AG09309 (cell line): ENCODE results near the gene ARHGEF17.
A peak's percentile ranks its signal among the peaks of the same experiment; 100 is the strongest.

Experiments used
- DNase-seq: peaks from one replicate; pipeline ENCODE4 v3.0.0-alpha.2; 2010; ENCODE audit warnings: low read depth
- H3K4me3 ChIP-seq: 2 replicates; pipeline ENCODE4 v1.5.1; 2011; ENCODE audit warnings: mild to moderate bottlenecking, low read depth, low read length, moderate library complexity; ENCODE audit not compliant: control insufficient read depth
- TF ChIP-seq, protein P1 (sequence below): IDR thresholded peaks from 2 replicates; pipeline ENCODE4 v1.5.1; 2011; ENCODE audit warnings: mild to moderate bottlenecking, low read depth, low read length, inconsistent platforms; ENCODE audit not compliant: insufficient read depth, control insufficient read depth; ENCODE audit errors: missing control alignments

ARHGEF17 gene

DNA sequence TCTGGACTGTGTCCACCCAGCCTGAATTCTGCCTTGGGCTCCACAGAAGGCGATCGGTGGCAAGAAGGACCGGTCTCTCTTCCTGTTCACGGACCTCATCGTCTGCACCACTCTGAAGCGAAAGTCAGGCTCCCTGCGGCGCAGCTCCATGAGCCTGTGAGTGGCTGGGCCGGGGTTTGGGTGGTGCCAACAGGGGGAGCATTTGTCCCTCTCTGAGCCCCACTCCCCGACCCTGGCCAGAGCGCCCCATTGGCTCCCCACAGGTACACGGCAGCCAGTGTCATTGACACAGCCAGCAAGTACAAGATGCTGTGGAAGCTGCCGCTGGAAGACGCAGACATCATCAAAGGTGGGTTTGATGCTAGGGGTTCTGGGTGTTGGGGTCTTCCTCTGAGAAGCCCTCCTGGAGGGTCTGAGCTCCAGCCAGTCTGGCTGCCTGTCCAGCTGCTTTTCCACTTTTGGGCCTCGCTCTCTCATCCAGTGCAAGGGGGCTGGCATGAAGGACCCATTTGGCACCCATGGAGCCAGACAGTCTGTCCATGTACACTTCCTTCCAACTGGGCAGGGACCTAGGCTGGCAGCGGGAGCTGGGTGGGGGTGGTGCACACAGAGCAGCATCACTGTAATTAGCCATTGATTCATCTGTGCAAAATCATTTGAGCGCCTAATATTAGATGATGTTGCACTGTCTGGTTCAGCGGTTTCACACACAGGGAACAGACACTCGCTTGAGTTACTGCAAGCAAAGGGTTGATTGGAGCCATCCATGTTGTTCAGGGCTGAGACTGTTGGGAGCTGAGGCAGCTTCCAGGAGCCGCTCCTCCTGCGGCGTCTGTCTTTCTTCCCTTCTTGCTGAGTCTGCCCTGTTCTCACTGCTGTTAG lies 49.1 kb downstream of the ARHGEF17 start:
- DNase-seq = no peak
- H3K4me3 ChIP-seq = no peak overlapping the region
- TF ChIP-seq, protein P1, sequence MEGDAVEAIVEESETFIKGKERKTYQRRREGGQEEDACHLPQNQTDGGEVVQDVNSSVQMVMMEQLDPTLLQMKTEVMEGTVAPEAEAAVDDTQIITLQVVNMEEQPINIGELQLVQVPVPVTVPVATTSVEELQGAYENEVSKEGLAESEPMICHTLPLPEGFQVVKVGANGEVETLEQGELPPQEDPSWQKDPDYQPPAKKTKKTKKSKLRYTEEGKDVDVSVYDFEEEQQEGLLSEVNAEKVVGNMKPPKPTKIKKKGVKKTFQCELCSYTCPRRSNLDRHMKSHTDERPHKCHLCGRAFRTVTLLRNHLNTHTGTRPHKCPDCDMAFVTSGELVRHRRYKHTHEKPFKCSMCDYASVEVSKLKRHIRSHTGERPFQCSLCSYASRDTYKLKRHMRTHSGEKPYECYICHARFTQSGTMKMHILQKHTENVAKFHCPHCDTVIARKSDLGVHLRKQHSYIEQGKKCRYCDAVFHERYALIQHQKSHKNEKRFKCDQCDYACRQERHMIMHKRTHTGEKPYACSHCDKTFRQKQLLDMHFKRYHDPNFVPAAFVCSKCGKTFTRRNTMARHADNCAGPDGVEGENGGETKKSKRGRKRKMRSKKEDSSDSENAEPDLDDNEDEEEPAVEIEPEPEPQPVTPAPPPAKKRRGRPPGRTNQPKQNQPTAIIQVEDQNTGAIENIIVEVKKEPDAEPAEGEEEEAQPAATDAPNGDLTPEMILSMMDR = no peak

DNA sequence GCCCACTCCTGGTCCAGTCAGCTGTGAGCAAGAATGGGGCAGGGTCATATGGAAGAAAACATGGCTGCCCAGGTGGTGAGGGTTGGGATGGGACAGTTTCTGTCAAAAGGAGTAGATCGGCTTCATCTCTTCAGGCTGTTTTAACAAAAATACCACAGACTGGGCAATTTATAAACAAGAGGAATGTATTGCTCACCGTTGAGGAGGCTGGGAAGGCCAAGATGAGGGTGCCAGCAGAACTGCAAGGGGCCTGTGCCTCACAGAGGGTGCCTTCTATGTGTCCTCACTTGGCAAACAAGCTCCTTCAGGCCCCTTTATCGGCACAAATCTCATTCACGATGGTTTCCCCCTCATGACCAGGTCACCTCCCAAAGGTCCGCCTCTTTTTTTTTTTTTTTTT lies 50.0 kb downstream of the ARHGEF17 start:
- no peak for DNase-seq
- H3K4me3 ChIP-seq = no peak overlapping the region
- TF ChIP-seq, protein P1 = no peak

DNA sequence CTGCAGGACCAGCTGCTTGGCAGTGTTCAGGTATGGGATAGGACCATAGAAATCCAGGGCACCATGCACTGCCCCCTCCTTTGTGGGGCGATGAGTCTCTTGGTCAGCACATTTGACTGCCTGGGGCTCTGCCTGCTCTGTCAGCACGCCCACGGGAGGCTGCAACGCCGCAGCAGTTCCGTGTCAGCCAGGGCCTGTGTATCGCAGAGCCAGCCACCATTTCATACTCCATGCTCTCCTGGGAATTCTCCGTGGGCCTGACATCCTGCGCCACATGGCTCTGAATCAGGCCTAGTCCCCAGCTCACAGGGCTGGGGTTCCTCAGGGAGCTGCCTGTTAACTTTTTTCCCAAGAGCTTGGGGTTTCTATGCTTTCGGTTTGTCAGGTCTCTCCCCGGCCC lies 51.3 kb downstream of the ARHGEF17 start:
- TF ChIP-seq, protein P1 = no peak
- peak; percentile 38 for DNase-seq
- H3K4me3 ChIP-seq = no peak overlapping the region

DNA sequence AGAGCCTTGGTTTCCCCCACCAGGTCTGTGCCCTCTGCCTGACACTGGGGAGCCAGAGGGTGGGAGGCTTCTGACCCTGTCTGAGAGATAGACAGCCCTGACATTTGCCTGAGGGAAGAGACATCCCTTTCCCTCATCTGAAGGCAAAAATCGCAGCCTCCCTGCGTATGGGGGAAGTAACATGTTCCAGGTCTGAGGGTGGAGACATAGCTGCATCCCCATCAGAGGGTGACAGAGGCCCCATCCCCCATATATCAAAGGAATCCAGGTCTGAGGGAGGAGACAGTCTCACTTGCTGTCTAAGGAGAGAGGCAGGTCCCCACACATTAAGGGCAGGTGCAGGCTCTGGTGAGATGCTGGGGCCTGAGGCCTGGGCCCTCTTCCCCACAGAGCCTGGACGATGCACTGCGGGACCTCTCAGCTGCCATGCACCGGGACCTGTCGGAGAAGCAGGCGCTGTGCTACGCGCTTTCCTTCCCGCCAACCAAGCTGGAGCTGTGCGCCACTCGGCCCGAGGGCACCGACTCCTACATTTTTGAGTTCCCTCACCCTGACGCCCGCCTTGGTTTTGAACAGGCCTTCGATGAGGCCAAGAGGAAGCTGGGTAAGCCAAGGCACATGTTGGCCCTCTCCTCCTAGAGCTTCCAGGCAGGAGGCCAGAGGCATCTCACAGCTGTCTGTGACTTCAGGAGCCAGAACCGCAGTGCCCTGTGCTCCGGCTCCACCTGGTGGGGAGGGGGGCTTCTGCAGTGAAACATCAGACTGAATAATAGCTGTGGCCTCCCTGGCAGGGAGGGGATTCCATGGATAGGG lies 52.1 kb downstream of the ARHGEF17 start:
- DNase-seq = no peak
- H3K4me3 ChIP-seq = no peak overlapping the region
- TF ChIP-seq, protein P1 = peak; percentile 42

DNA sequence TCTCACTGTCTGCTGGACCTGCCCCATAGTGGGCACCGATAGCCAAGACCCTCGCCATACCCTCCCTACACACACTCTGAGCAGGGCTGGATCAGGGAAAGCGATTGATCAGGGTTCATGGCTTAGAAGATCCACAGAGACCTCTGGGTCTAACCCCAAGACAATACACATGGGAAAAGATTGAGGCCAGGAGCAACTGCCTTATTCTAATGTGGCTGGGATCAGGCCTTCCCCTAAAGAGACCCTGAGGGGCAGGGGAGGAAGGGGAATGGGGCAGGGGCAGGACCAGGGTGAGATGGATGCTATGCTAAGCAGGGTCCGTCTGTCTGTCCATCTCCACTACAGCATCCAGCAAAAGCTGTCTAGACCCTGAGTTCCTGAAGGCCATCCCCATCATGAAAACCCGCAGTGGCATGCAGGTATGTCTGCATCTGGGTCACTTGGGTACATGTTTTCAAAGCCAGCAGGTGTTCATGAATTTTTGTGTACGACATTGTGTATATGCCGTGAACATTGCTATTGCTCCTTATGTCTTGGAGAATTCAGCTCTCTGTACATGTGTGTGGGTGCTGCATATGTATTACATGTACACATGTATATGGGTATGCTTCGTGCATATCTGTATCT lies 52.8 kb downstream of the ARHGEF17 start:
- TF ChIP-seq, protein P1 = no peak
- DNase-seq = no peak
- no peak overlapping the region for H3K4me3 ChIP-seq

DNA sequence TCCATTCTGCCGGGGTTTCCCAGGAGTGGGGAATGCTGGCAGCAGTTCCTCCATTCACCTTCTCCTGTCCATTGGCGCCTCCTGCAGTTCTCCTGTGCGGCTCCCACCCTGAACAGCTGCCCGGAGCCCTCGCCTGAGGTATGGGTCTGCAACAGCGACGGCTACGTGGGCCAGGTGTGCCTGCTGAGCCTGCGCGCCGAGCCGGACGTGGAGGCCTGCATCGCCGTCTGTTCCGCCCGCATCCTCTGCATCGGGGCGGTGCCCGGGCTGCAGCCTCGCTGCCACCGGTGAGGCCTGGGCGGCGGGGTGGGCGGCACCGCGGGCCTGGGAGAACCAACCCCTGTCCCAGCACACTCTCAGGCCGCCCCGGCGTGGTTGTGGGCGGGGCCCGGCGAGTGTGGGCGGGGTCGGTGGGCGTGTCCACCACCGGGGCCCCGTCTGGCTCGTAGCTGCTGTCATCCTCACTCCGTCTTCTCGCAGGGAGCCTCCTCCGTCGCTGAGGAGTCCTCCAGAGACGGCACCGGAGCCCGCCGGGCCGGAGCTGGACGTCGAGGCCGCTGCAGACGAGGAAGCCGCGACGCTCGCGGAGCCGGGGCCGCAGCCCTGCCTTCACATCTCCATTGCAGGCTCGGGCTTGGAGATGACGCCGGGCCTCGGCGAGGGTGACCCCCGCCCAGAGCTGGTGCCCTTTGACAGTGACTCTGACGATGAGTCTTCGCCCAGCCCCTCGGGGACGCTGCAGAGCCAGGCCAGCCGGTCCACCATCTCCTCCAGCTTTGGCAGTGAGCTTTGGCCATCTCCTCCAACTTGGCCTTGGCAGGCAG lies 54.1 kb downstream of the ARHGEF17 start:
- no peak for DNase-seq
- TF ChIP-seq, protein P1 = no peak
- H3K4me3 ChIP-seq = no peak overlapping the region
